GM18505 (cell line): ENCODE data around the gene DLG2.

Experiments
- ATAC-seq: cut with Tn5 transposase; IDR thresholded peaks from one replicate; pipeline ENCODE4 v1.9.1; 2021; ENCODE audit not compliant: unreplicated experiment
- POLR2A ChIP-seq: IDR thresholded peaks from 4 replicates; pipeline ENCODE4 v1.6.1; 2011; ENCODE audit warnings: borderline replicate concordance; ENCODE audit not compliant: insufficient read depth, insufficient read length; ENCODE audit errors: extremely low read depth

DLG2 gene

GRCh38 chr11:83671289-83671688 lies 1955.9 kb downstream of the DLG2 start:
- no peak for TF ChIP-seq POLR2A
- no peak for ATAC-seq

GRCh38 chr11:83666149-83666548 lies 1961.0 kb downstream of the DLG2 start:
- ATAC-seq: no peak
- TF ChIP-seq POLR2A: no peak

- no peak for ATAC-seq
- no peak for TF ChIP-seq POLR2A
Observed at GRCh38 chr11:83663988-83664387, 1963.2 kb downstream of the DLG2 start.

DNA sequence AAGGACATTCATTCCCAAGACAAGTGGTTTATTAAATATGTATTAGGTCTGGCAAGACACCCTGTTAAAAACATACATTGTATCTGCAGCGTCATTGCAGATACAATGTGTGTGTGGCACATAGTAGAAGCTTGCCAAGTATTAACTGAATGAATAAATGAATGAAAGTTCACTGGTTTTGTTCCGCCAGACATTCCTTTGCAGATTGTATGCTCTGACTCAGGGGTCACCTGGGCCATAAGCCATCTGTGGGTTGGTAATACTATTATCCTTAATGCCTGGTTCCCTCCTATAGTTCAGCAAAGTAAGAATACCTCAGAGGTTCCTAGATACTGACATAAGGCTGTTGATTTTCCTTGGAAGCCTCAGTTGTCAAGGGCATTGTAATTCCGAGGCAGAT lies 1963.7 kb downstream of the DLG2 start:
- TF ChIP-seq POLR2A: no peak
- ATAC-seq: no peak

- no peak for TF ChIP-seq POLR2A
- no peak for ATAC-seq
Observed at GRCh38 chr11:83662494-83662893, 1964.7 kb downstream of the DLG2 start.

DNA sequence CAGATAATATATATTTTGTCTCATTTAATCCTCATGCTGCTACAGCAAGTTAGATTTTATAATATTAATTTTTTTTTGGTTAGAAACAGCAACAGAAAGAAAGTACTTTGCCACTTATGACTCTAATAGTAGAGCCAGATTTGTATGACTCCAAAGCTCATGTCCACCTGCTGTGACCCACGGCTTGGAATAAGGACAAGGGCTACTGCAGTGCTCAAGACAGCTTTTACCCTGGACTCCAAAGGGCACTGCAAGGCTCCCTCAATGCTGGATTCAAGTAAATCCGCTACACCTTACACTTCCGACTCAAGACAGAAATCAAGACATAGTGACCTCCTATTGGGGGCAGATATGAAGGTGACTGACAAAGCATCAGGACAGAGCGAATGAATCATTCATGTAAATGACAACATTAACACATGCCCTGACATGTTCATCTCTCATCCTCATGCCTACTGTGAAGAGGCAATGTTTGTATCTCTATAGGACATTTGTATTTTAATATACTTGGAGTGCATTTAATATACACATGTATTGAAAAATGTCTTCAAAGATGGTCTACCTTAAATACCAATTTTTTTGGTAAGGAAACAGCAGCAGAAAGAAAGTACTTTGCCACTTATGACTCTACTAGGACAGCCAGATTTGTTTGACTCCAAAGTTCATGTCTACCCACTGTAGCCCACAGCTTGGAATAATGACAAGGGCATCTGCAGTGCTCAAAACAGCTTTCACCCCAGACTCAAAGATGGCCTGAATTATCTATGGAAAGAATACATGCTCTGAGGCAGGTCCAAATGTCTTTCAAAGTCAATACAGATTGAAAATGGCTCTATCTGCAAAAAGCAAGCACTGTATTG lies 1965.4 kb downstream of the DLG2 start:
- no peak for ATAC-seq
- TF ChIP-seq POLR2A: no peak

DNA sequence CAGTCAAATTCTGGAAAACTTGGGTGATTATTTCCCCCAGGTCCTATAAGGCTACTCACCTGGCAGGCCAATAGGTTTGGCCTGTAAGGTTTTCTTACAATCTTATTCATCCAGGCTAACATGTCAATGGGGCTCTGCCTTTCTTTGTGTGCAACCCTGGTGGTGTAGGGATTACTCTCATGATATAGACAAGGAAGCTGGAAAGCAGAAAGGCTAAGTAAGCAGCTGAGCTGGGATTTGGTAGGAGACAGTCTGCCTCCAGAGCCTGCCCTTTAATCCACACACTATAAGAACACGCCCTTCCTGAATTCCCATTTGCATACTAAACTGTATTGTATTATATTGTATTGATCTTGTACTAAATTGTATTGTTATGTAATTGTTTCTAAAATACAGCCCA lies 1967.7 kb downstream of the DLG2 start:
- no peak for TF ChIP-seq POLR2A
- ATAC-seq: no peak

- ATAC-seq: no peak
- TF ChIP-seq POLR2A: no peak
Observed at GRCh38 chr11:83656796-83657330, 1970.3 kb downstream of the DLG2 start.

- no peak for ATAC-seq
- no peak for TF ChIP-seq POLR2A
Observed at GRCh38 chr11:83655976-83656375, 1971.2 kb downstream of the DLG2 start.

- TF ChIP-seq POLR2A: no peak
- ATAC-seq: no peak
Observed at GRCh38 chr11:83649528-83649855, 1977.7 kb downstream of the DLG2 start.

DNA sequence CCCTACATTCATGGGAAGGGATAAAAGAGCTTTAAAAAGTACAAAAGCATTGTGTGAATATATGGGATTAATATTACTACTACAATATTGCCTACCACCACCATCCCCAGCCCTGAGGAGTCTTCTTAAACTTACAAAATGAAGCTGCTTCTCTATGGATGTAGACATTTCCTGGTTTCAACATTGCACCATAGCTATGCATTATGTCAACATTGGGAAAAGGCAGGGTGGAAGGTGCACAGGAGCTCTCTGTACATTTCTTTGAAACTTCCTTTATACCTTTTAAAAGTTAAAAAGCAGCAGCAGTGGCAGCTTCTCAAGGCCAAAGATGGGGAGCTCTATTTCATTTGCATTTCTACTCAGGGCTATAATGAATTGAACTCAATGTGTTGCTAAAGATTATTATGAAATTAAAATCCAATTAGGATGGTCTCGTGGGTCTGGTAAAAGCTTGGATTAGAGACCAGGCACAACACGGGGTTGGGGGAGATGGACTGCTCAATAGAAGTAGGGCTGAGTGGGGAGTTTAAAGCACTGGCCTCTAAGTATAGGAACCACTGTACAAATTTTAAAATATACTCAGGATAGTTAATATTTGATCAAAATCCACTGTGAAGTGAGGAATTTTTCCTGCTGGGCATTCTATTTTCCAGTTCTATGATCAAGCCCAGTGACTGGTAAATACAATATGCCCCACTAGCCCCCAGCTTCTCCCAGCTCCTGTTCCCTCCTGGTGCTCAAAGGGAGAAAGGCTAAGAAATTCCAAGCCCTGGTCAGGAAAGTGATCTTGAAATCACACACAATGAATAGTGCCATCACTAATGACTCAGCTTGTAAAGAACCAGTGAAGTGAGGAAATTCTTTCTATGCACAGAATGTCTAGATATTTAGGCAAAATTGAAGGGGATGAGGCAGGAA lies 1978.3 kb downstream of the DLG2 start:
- TF ChIP-seq POLR2A: no peak
- no peak for ATAC-seq

- no peak for ATAC-seq
- no peak for TF ChIP-seq POLR2A
Observed at GRCh38 chr11:83645561-83645960, 1981.6 kb downstream of the DLG2 start.

GRCh38 chr11:83643115-83643514 lies 1984.0 kb downstream of the DLG2 start:
- peak; percentile 69 for ATAC-seq
- no peak for TF ChIP-seq POLR2A

DNA sequence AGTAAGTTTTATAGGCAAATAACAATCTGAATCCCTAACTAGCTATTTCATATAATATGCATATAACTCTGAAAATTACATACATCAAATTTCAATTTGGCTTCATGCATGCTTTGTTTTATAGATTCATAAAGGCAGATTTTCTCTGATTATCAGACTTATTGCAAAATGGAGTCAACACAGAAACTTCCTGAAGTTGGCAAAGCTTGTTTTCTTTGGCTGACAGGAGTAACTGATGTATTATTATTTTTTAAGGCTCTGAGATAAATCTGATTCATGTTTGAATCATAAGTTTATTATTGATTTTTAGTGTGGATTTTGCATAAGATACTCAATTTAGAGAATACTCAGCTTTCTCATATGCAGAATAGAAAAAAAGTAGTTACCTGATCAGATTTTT lies 1984.6 kb downstream of the DLG2 start:
- no peak for TF ChIP-seq POLR2A
- ATAC-seq: no peak

- ATAC-seq: no peak
- TF ChIP-seq POLR2A: no peak
Observed at GRCh38 chr11:83641511-83641910, 1985.6 kb downstream of the DLG2 start.
